Caco-2 (cell line): Measurements from ENCODE around the gene THAP6. TPM values are rescaled to one million over a fixed set of nuclear protein-coding genes. Genes with fewer than 3 reads are reported as not detected.
A peak's percentile ranks its signal among the peaks of the same experiment; 100 is the strongest.

ENCODE experiments used
- BruUV-seq: library from RNA; stranded (reverse); fragments of 400-500 nt; replicated peaks from 2 replicates; lab custom pipeline; 2021; lab: Mats Ljungman, UMichigan
- CTCF ChIA-PET: fragments of 300-600 bp; sonication (Branson Sonifier 250); formaldehyde crosslinking; loops from one replicate; lab custom pipeline; 2022; ENCODE audit warnings: antibody characterized with exemption; lab: Charles Lee
- POLR2A ChIA-PET: fragments of 300-600 bp; sonication (Branson Sonifier 250); formaldehyde crosslinking; loops from one replicate; lab custom pipeline; 2022; ENCODE audit warnings: antibody characterized with exemption; lab: Charles Lee
- DNase-seq, 2 experiments: peaks; one replicate each; pipeline versions ENCODE4 v3.0.0 to v3.0.0-alpha.2; 2020 to 2022
- H3K27me3 ChIP-seq: replicated peaks from 2 replicates; pipeline ENCODE4 v1.6.0; 2011; ENCODE audit warnings: low read length; ENCODE audit not compliant: control insufficient read depth, insufficient read depth
- H3K36me3 ChIP-seq: 2 replicates; pipeline ENCODE4 v1.5.1; 2011; ENCODE audit warnings: low read length; ENCODE audit not compliant: control insufficient read depth, insufficient read depth
- H3K4me1 ChIP-seq: fragments of 250-450 bp; sonication (Bioruptor Pico); 2 replicates; pipeline ENCODE4 v1.5.1; 2020; ENCODE audit warnings: mild to moderate bottlenecking
- H3K4me3 ChIP-seq: 2 replicates; pipeline ENCODE4 v1.5.1; 2011; ENCODE audit warnings: low read depth, mild to moderate bottlenecking, control low read depth, low read length
- H3K9me3 ChIP-seq: fragments of 250-450 bp; sonication (Bioruptor Pico); 2 replicates; pipeline ENCODE4 v1.5.1; 2020; ENCODE audit warnings: mild to moderate bottlenecking, moderate library complexity
- H3K27ac Mint-ChIP-seq: one replicate; pipeline ENCODE4 v1.8.0; 2022; ENCODE audit warnings: mixed read lengths; ENCODE audit not compliant: unreplicated experiment
- H3K27me3 Mint-ChIP-seq: one replicate; pipeline ENCODE4 v1.8.0; 2022; ENCODE audit warnings: mixed read lengths; ENCODE audit not compliant: insufficient read depth, unreplicated experiment
- H3K36me3 Mint-ChIP-seq: one replicate; pipeline ENCODE4 v1.8.0; 2022; ENCODE audit warnings: mild to moderate bottlenecking, mixed read lengths; ENCODE audit not compliant: insufficient read depth, unreplicated experiment
- H3K4me1 Mint-ChIP-seq: one replicate; pipeline ENCODE4 v1.8.0; 2022; ENCODE audit warnings: low read depth, mixed read lengths; ENCODE audit not compliant: unreplicated experiment
- H3K4me3 Mint-ChIP-seq: one replicate; pipeline ENCODE4 v1.8.0; 2022; ENCODE audit warnings: mild to moderate bottlenecking, moderate library complexity, mixed read lengths; ENCODE audit not compliant: unreplicated experiment
- H3K9me3 Mint-ChIP-seq: one replicate; pipeline ENCODE4 v1.8.0; 2022; ENCODE audit warnings: mixed read lengths; ENCODE audit not compliant: unreplicated experiment
- CTCF ChIP-seq, 2 experiments: fragments of 200-600 bp in 1 of 2; IDR thresholded peaks; 1 replicate in 1 of 2; 2 replicates in 1 of 2; pipeline versions ENCODE4 v1.5.1 to v1.8.0; 2011 to 2022; ENCODE audit warnings: antibody characterized with exemption in 1 of 2, control low read depth in 1 of 2, inconsistent platforms in 1 of 2, low read depth in 1 of 2, low read length in 1 of 2, mild to moderate bottlenecking in 1 of 2, moderate library complexity in 1 of 2; ENCODE audit not compliant: insufficient read depth in 1 of 2, severe bottlenecking in 1 of 2, unreplicated experiment in 1 of 2
- intact Hi-C: fragments of 100-400 bp; cut with micrococcal nuclease; formaldehyde crosslinking; loops from one replicate; pipeline ENCODE4 v1.10.0; 2022; ENCODE audit not compliant: unreplicated experiment
- total RNA-seq: library from RNA; stranded (reverse); gene quantifications from 2 replicates; pipeline ENCODE4 v1.2.3, GENCODE V29; 2022

The THAP6 gene
- total RNA-seq, 1 experiment from 2014 or later, result 11.8 TPM

- ChIA-PET POLR2A (no interaction called here), CTCF (no interaction called here)
- no peaks in the 10 kb centered on the region for H3K27me3 Mint-ChIP-seq
- Histone ChIP-seq H3K9me3 (no peaks in the 10 kb centered on the region), H3K4me3 (no peak overlapping the region), H3K27me3 (no peaks in the 10 kb centered on the region), H3K36me3 (no peaks in the 10 kb centered on the region), H3K4me1 (no peaks in the 10 kb centered on the region)
- intact Hi-C loops, result no loop called here
- H3K4me1 Mint-ChIP-seq, result no peaks in the 10 kb centered on the region
- H3K9me3 Mint-ChIP-seq, result no peaks in the 10 kb centered on the region
- no peak overlapping the region for H3K4me3 Mint-ChIP-seq
- no peak for TF ChIP-seq CTCF (IDR thresholded peaks at IDR 0.05; ENCODE audit: insufficient read depth in 1 of 2, low read depth in 1 of 2, low read length in 1 of 2, severe bottlenecking in 1 of 2, unreplicated experiment in 1 of 2)
- DNase-seq, result no peak
- no peak overlapping the region for H3K27ac Mint-ChIP-seq
- no TSS peak for BruUV-seq
- peaks cover 35% of the 10 kb centered on the region for H3K36me3 Mint-ChIP-seq
Measured at GRCh38 chr4:75477201-75477600, 37.1 kb upstream of the THAP6 start.

GRCh38 chr4:75484190-75484589 lies 30.1 kb upstream of the THAP6 start:
- no peaks in the 10 kb centered on the region for H3K36me3 ChIP-seq
- no peak overlapping the region for H3K4me3 ChIP-seq
- H3K36me3 Mint-ChIP-seq, result peaks cover 20% of the 10 kb centered on the region
- H3K27me3 Mint-ChIP-seq, result no peaks in the 10 kb centered on the region
- no peaks in the 10 kb centered on the region for H3K4me1 ChIP-seq
- no peaks in the 10 kb centered on the region for H3K9me3 ChIP-seq
- H3K9me3 Mint-ChIP-seq, result no peaks in the 10 kb centered on the region
- DNase-seq, result no peak
- ChIA-PET CTCF (no interaction called here), POLR2A (interaction anchor here (1.2 kb wide), 1 partner anchor 30 kb away, joined by 3 read pairs; the partner anchor contains the start of genes RCHY1 and THAP6)
- H3K4me3 Mint-ChIP-seq, result no peak overlapping the region
- no peaks in the 10 kb centered on the region for H3K4me1 Mint-ChIP-seq
- TF ChIP-seq CTCF (IDR thresholded peaks at IDR 0.05; ENCODE audit: insufficient read depth in 1 of 2, low read depth in 1 of 2, low read length in 1 of 2, severe bottlenecking in 1 of 2, unreplicated experiment in 1 of 2), result no peak
- H3K27ac Mint-ChIP-seq, result no peak overlapping the region
- H3K27me3 ChIP-seq, result no peaks in the 10 kb centered on the region
- intact Hi-C loops, result no loop called here
- BruUV-seq, result no TSS peak

- ChIA-PET CTCF (interaction anchor here (0.6 to 1.3 kb wide), 4 partner anchors 16 to 557 kb away, joined by 3 to 12 read pairs (median 6); partner anchors contain the start of gene PARM1), POLR2A (no interaction called here)
- Histone ChIP-seq H3K9me3 (no peaks in the 10 kb centered on the region), H3K4me1 (peaks cover 4% of the 10 kb centered on the region), H3K36me3 (no peaks in the 10 kb centered on the region), H3K27me3 (no peaks in the 10 kb centered on the region), H3K4me3 (no peak overlapping the region)
- no TSS peak for BruUV-seq
- no peak for DNase-seq
- Mint-ChIP-seq H3K9me3 (no peaks in the 10 kb centered on the region), H3K4me3 (no peak overlapping the region), H3K27me3 (no peaks in the 10 kb centered on the region), H3K4me1 (no peaks in the 10 kb centered on the region), H3K36me3 (peaks cover 25% of the 10 kb centered on the region), H3K27ac (no peak overlapping the region)
- peak; percentile 27 to 39 for TF ChIP-seq CTCF (IDR thresholded peaks at IDR 0.05; ENCODE audit: insufficient read depth in 1 of 2, low read depth in 1 of 2, low read length in 1 of 2, severe bottlenecking in 1 of 2, unreplicated experiment in 1 of 2)
- intact Hi-C loops, result loop anchor here (1.0 to 5.0 kb wide), 2 partner anchors 58 to 558 kb away; partner anchors contain the start of gene PARM1
Measured at GRCh38 chr4:75490155-75490554, 24.1 kb upstream of the THAP6 start.
